H9 (cell line): ENCODE data around the gene FUT2. TPM values are rescaled to one million over a fixed set of nuclear protein-coding genes. Genes with fewer than 3 reads are reported as not detected.

Source experiments
- DNase-seq: peaks from one replicate; pipeline ENCODE4 v3.0.0-alpha.2; 2017
- H2AFZ ChIP-seq: one replicate; pipeline ENCODE4 v1.6.1; 2013; ENCODE audit warnings: mild to moderate bottlenecking, low read length, control low read depth, moderate library complexity
- H2AK5ac ChIP-seq: 2 replicates; pipeline ENCODE4 v1.6.1; 2013; ENCODE audit warnings: low read length, control low read depth, mixed read lengths; ENCODE audit not compliant: insufficient read length
- H2BK120ac ChIP-seq: one replicate; pipeline ENCODE4 v1.6.1; 2013; ENCODE audit warnings: low read depth, mild to moderate bottlenecking, low read length, control low read depth, inconsistent platforms; ENCODE audit not compliant: poor library complexity, severe bottlenecking
- H2BK12ac ChIP-seq: 2 replicates; pipeline ENCODE4 v1.6.1; 2013; ENCODE audit warnings: low read length, control low read depth, mixed read lengths, low read depth; ENCODE audit not compliant: insufficient read length
- H2BK15ac ChIP-seq: 2 replicates; pipeline ENCODE4 v1.6.1; 2013; ENCODE audit warnings: low read depth, low read length, control low read depth
- H2BK20ac ChIP-seq: one replicate; pipeline ENCODE4 v1.6.1; 2013; ENCODE audit warnings: low read depth, mild to moderate bottlenecking, low read length, control low read depth, inconsistent platforms; ENCODE audit not compliant: poor library complexity, severe bottlenecking
- H2BK5ac ChIP-seq: 2 replicates; pipeline ENCODE4 v1.6.1; 2013; ENCODE audit warnings: low read length, control low read depth, mixed read lengths; ENCODE audit not compliant: insufficient read length
- H3K14ac ChIP-seq: 2 replicates; pipeline ENCODE4 v1.6.1; 2013; ENCODE audit warnings: low read length, control low read depth; ENCODE audit not compliant: insufficient read depth
- H3K18ac ChIP-seq: 2 replicates; pipeline ENCODE4 v1.6.1; 2013; ENCODE audit warnings: low read depth, mild to moderate bottlenecking, mixed read lengths, low read length, control low read depth; ENCODE audit not compliant: insufficient read length
- H3K23ac ChIP-seq: 2 replicates; pipeline ENCODE4 v1.6.1; 2013; ENCODE audit warnings: low read length, control low read depth, mixed read lengths, low read depth; ENCODE audit not compliant: insufficient read length
- H3K23me2 ChIP-seq: 2 replicates; pipeline ENCODE4 v1.6.1; 2013; ENCODE audit warnings: low read depth, mild to moderate bottlenecking, mixed read lengths, low read length, control low read depth; ENCODE audit not compliant: insufficient read length, poor library complexity, severe bottlenecking
- H3K27ac ChIP-seq: 2 replicates; pipeline ENCODE4 v1.5.1; 2013; ENCODE audit warnings: low read length, control low read depth, mixed read lengths, low read depth; ENCODE audit not compliant: insufficient read length
- H3K27me3 ChIP-seq: 2 replicates; pipeline ENCODE4 v1.6.1; 2013; ENCODE audit warnings: low read length, control low read depth, inconsistent platforms; ENCODE audit not compliant: insufficient read depth
- H3K4ac ChIP-seq: 2 replicates; pipeline ENCODE4 v1.6.1; 2013; ENCODE audit warnings: low read depth, mild to moderate bottlenecking, control low read depth, inconsistent platforms, low read length, moderate library complexity
- H3K4me1 ChIP-seq: 2 replicates; pipeline ENCODE4 v1.6.1; 2013; ENCODE audit warnings: low read length, control low read depth, inconsistent platforms; ENCODE audit not compliant: insufficient read depth
- H3K4me2 ChIP-seq: 2 replicates; pipeline ENCODE4 v1.6.1; 2013; ENCODE audit warnings: low read length, control low read depth, mixed read lengths; ENCODE audit not compliant: insufficient read length, insufficient read depth
- H3K56ac ChIP-seq: 2 replicates; pipeline ENCODE4 v1.6.1; 2013; ENCODE audit warnings: low read depth, mild to moderate bottlenecking, mixed read lengths, low read length, control low read depth; ENCODE audit not compliant: insufficient read length
- H3K79me1 ChIP-seq: 2 replicates; pipeline ENCODE4 v1.6.1; 2013; ENCODE audit warnings: low read depth, mild to moderate bottlenecking, moderate library complexity, low read length, control low read depth, inconsistent platforms; ENCODE audit not compliant: insufficient read depth, poor library complexity, severe bottlenecking
- H3K79me2 ChIP-seq: 2 replicates; pipeline ENCODE4 v1.6.1; 2013; ENCODE audit warnings: low read length, control low read depth, inconsistent platforms; ENCODE audit not compliant: insufficient read depth
- H3K9ac ChIP-seq: 2 replicates; pipeline ENCODE4 v1.6.1; 2013; ENCODE audit warnings: low read length, control low read depth, mixed read lengths; ENCODE audit not compliant: insufficient read length; ENCODE audit errors: extremely low read depth
- H3K9me3 ChIP-seq: one replicate; pipeline ENCODE4 v1.6.1; 2013; ENCODE audit warnings: low read depth, low read length, inconsistent platforms; ENCODE audit not compliant: control insufficient read depth
- H3T11ph ChIP-seq: one replicate; pipeline ENCODE4 v1.6.1; 2013; ENCODE audit warnings: mild to moderate bottlenecking, low read length, control low read depth, inconsistent platforms
- H4K20me1 ChIP-seq: one replicate; pipeline ENCODE4 v1.6.1; 2013; ENCODE audit not compliant: control insufficient read depth, insufficient read length, insufficient read depth
- H4K5ac ChIP-seq: 2 replicates; pipeline ENCODE4 v1.6.1; 2013; ENCODE audit warnings: low read depth, mild to moderate bottlenecking, mixed read lengths, low read length, control low read depth; ENCODE audit not compliant: insufficient read length
- H4K8ac ChIP-seq: replicated peaks from 2 replicates; pipeline ENCODE4 v1.6.1; 2013; ENCODE audit warnings: low read length, control low read depth, mixed read lengths, low read depth; ENCODE audit not compliant: insufficient read length
- H4K91ac ChIP-seq: 2 replicates; pipeline ENCODE4 v1.6.1; 2013; ENCODE audit warnings: low read depth, mild to moderate bottlenecking, moderate library complexity, mixed read lengths, low read length, control low read depth; ENCODE audit not compliant: insufficient read length
- H3K27ac Mint-ChIP-seq, 3 experiments: 2 replicates in 2 of 3; 3 replicates in 1 of 3; pipeline ENCODE4 v1.8.0; 2020 to 2021; ENCODE audit warnings: mixed read lengths in 3 of 3, mild to moderate bottlenecking in 1 of 3, moderate library complexity in 1 of 3
- H3K27me3 Mint-ChIP-seq: 2 replicates; pipeline ENCODE4 v1.8.0; 2021; ENCODE audit warnings: low read depth, mild to moderate bottlenecking, moderate library complexity, mixed read lengths
- H3K36me3 Mint-ChIP-seq, 3 experiments: 2 replicates in 2 of 3; 3 replicates in 1 of 3; pipeline ENCODE4 v1.8.0; 2020 to 2021; ENCODE audit warnings: low read depth in 3 of 3, mixed read lengths in 3 of 3; ENCODE audit not compliant: insufficient read depth in 1 of 3
- H3K4me1 Mint-ChIP-seq, 2 experiments: 2 replicates each; pipeline ENCODE4 v1.8.0; 2020; ENCODE audit warnings: mixed read lengths in 2 of 2
- H3K4me3 Mint-ChIP-seq, 2 experiments: 2 replicates in 1 of 2; 3 replicates in 1 of 2; pipeline ENCODE4 v1.8.0; 2020 to 2021; ENCODE audit warnings: mild to moderate bottlenecking in 2 of 2, mixed read lengths in 2 of 2, moderate library complexity in 1 of 2
- H3K9me3 Mint-ChIP-seq, 2 experiments: 2 replicates in 1 of 2; 3 replicates in 1 of 2; pipeline ENCODE4 v1.8.0; 2020; ENCODE audit warnings: mild to moderate bottlenecking in 2 of 2, mixed read lengths in 2 of 2, moderate library complexity in 1 of 2
- WGBS: extraction: QIAGEN DNeasy Blood & Tissue Kit; methylation state at CpG from one replicate; pipeline ENCODE4 v1.1.7; 2013; ENCODE audit warnings: missing lambda C conversion rate, low lambda C conversion rate, mixed read lengths; ENCODE audit not compliant: insufficient read length; ENCODE audit errors: extremely low coverage; 5-methylcytosine and 5-hydroxymethylcytosine counted together
- total RNA-seq: library from RNA; stranded (reverse); gene quantifications from 2 replicates; pipeline ENCODE4 v1.2.1, GENCODE V29; 2021
- TF ChIP-seq, protein P1 (sequence below): fragments of 200-600 bp; sonication (generic); conservative IDR thresholded peaks from 3 replicates; pipeline ENCODE4 v1.8.0; 2021; ENCODE audit warnings: antibody characterized with exemption, mild to moderate bottlenecking

The FUT2 gene
- total RNA-seq, 1 experiment from 2014 or later: 11.4 TPM

DNA sequence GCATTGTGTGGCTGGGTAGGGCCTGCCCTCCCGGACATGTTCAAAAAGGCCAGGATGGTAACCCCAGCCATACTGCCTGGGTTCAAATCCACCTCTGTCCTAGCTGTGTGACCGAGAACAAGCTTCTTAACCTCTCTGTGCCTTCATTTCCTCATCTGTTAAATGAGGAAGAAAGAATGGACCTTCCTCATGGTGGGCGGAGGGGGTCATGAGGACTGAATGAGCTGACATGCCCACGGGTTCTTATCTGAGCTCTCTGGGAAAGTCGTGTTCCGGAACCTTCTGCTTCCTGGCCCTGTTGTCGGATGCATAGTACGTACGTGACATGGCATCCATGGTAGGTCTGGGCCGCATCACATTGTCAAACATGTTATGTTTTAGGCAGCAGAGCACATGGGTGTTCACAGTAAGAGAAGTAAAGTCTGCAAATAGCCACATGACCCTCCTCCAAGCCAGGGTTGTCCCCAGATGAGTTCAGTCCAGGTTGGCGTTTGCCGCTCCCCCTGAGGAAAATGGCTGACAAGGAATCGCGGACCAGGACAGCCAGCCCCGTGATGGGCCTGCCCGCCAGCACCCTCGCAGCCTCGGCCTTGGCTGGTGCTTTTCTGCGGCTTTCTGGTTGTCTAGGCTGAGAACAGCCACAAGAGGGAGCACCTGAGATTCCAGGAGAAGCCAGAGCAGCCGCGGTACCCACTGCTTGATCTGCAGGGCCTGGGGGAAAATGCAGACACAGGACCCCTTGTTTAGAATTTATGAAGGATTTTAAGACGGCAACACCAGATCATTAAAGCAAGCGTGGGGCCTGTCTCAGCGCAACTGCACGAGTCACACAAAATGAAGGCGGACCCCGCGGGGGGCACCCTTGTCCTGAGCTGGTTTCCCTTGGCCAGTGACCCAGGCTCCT lies 20.6 kb upstream of the FUT2 start:
- no peak overlapping the region for H2BK15ac ChIP-seq
- no peak overlapping the region; the same call in 1 of the 2 replicates for H3K14ac ChIP-seq
- peak; percentile 93 for DNase-seq
- no peak overlapping the region for H4K91ac ChIP-seq
- Mint-ChIP-seq H3K27me3 (peaks cover 6% of the 10 kb centered on the region), H3K4me1 (peaks cover 29 to 35% of the 10 kb centered on the region in 2 experiments), H3K9me3 (no peaks in the 10 kb centered on the region), H3K36me3 (no peaks in the 10 kb centered on the region), H3K27ac (peak overlapping the region in 2 of 3 experiments; percentile 61 to 72; a peak in 3 of 7 replicates), H3K4me3 (peak overlapping the region in 1 of 2 experiments; percentile 6; a peak in 2 of 5 replicates)
- no peak overlapping the region for H2AK5ac ChIP-seq
- no peaks in the 10 kb centered on the region for H3K79me2 ChIP-seq
- H4K5ac ChIP-seq: no peak overlapping the region
- H2BK20ac ChIP-seq: no peak overlapping the region
- H3K9ac ChIP-seq: no peak overlapping the region
- WGBS: no CpG with 5 or more reads among the region's 28 CpGs
- H3K23me2 ChIP-seq: no peaks in the 10 kb centered on the region
- H4K20me1 ChIP-seq: no peaks in the 10 kb centered on the region
- no peaks in the 10 kb centered on the region for H3K27me3 ChIP-seq
- TF ChIP-seq, protein P1, sequence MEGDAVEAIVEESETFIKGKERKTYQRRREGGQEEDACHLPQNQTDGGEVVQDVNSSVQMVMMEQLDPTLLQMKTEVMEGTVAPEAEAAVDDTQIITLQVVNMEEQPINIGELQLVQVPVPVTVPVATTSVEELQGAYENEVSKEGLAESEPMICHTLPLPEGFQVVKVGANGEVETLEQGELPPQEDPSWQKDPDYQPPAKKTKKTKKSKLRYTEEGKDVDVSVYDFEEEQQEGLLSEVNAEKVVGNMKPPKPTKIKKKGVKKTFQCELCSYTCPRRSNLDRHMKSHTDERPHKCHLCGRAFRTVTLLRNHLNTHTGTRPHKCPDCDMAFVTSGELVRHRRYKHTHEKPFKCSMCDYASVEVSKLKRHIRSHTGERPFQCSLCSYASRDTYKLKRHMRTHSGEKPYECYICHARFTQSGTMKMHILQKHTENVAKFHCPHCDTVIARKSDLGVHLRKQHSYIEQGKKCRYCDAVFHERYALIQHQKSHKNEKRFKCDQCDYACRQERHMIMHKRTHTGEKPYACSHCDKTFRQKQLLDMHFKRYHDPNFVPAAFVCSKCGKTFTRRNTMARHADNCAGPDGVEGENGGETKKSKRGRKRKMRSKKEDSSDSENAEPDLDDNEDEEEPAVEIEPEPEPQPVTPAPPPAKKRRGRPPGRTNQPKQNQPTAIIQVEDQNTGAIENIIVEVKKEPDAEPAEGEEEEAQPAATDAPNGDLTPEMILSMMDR: peak; percentile 91
- H3K9me3 ChIP-seq: no peaks in the 10 kb centered on the region
- H4K8ac ChIP-seq: no peak overlapping the region
- H3K4ac ChIP-seq: no peak overlapping the region
- no peak overlapping the region for H3K56ac ChIP-seq
- H2AFZ ChIP-seq: no peak overlapping the region
- H3K4me2 ChIP-seq: no peak overlapping the region
- H3K4me1 ChIP-seq: no peaks in the 10 kb centered on the region; the same call in 1 of the 2 replicates
- H2BK120ac ChIP-seq: no peak overlapping the region
- H3K27ac ChIP-seq: no peak overlapping the region
- H3K23ac ChIP-seq: no peak overlapping the region
- no peak overlapping the region for H2BK12ac ChIP-seq
- H3T11ph ChIP-seq: no peak overlapping the region
- H2BK5ac ChIP-seq: no peak overlapping the region
- H3K18ac ChIP-seq: peak overlapping the region; percentile 0
- no peaks in the 10 kb centered on the region for H3K79me1 ChIP-seq
